ENCODE results near the gene NSF.
"Not testable (repeated sequence)": the region's sequence is repeated elsewhere in the genome, so short reads cannot be mapped to it uniquely, and the experiment has no call there.

The NSF gene

GRCh38 chr17:46632146-46632545 is 41.7 kb downstream of the NSF start:
- not testable (repeated sequence) for DNase-seq

DNA sequence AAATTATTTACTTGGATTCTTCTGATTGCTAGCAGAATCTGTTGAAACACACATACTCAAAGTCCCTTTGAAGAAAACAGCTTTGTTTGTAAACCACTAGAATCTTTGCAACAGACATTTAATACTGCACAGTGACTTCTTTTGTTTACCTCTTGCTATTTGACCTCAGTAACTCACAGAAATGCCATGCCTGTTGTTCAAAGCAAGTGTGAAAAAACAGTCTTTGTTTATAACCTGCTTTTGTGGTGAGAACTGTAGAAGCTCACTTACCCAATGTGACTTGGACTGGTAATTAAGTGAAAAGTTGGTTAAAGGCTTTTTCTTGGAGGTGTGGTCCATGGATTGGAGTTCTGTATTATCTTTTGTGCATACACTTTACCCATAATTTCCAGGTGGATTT is 44.4 kb downstream of the NSF start:
- DNase-seq: not testable (repeated sequence)

GRCh38 chr17:46641861-46642656 is 51.6 kb downstream of the NSF start:
- DNase-seq: peak in 1 of 2 donors; percentile 3

DNA sequence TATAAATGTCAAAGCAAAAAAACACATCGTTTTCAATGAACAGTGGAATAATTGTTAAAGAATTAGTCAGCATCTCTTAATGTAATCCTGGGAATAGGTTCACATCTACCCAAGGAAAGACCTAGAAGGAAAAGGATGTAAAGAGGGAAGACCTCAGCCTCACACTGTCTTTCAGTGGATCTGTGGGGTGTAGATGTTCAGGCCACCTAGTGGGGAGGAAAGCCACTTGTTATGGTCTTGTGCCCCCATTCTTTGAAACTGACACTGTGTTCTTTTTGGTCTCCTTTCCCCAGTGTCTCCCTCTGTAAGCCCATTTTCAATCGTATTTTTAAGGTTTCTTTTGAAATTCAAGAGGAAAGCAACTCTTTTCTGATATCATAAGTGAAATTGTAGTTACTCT is 56.8 kb downstream of the NSF start:
- DNase-seq: not testable (repeated sequence)

- DNase-seq: not testable (repeated sequence)
Measured at GRCh38 chr17:46647688-46648278, 57.3 kb downstream of the NSF start.

GRCh38 chr17:46649246-46649645 is 58.8 kb downstream of the NSF start:
- DNase-seq: not testable (repeated sequence)

DNA sequence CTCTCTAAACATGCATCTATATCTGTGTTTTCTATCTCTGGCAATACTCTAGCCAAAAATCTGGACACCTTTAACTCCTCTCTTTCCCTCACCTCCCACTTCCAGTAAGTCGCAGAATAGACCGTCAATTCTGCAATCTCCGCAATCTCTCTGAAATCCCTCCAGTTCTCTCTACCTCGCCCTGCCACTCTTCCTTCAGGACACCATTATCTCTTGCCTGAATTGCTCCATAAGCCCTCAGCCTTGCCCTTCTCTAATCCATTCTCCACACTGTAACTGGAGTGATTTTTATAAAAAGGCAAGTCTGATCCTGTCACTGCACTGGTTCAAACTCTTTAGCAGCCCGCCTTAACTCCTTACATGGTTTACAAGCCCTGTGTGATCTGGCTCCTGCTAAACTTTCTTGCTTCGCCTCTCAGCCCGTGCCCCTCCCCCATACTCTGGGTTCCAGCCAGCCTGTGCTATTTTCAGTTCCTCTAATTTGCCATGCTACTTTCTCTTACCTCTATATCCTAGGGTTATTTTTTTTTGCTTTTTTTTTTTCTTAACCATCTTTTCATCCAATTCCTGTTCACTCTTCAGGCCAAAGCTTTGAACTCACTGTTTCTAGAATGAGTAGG is 61.7 kb downstream of the NSF start:
- DNase-seq: not testable (repeated sequence)

DNA sequence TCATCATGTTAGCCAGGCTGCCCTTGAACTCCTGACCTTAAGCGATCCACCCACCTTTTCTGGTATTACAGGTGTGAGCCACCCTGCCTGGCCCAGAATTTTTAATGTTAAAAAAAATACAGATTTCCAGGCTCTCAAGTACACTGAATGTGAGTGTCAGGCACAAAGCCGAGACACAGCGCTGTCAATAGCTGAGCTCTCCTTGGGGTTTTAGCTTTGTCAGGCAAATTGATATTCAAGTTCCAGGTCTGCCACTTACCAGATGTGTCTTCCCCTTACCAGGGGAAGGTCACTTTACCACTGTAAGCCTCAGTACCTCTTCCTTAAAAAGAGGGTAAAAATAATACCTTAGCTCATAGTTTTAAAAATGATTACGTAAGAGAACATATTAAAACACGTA is 67.8 kb downstream of the NSF start:
- DNase-seq: not testable (repeated sequence)

- DNase-seq: not testable (repeated sequence)
Measured at GRCh38 chr17:46659702-46660101, 69.2 kb downstream of the NSF start.

GRCh38 chr17:46663123-46663522 is 72.7 kb downstream of the NSF start:
- not testable (repeated sequence) for DNase-seq

- not testable (repeated sequence) for DNase-seq
Measured at GRCh38 chr17:46663552-46663951, 73.1 kb downstream of the NSF start.

GRCh38 chr17:46665969-46666368 is 75.5 kb downstream of the NSF start:
- not testable (repeated sequence) for DNase-seq

DNA sequence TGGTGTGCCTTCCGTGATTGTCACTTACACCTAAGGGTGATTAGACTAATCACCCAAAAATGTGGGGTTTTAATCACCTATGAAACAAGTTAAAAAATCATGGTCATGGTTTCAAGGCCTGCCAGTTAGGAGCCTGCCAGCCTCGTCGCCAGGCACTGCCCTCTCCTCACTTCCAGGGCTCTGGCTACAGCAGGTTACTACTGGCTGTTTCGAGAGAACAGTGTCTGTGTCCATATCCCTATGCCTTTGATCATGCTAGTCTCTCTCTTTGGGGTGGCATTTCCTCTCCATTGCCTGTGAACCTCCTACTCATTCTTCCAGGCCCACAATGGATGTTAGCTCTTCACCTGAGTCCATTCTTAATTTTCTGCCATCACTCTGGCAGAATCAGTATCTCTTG is 80.3 kb downstream of the NSF start:
- not testable (repeated sequence) for DNase-seq

GRCh38 chr17:46672777-46673176 is 82.3 kb downstream of the NSF start:
- DNase-seq: not testable (repeated sequence)

DNA sequence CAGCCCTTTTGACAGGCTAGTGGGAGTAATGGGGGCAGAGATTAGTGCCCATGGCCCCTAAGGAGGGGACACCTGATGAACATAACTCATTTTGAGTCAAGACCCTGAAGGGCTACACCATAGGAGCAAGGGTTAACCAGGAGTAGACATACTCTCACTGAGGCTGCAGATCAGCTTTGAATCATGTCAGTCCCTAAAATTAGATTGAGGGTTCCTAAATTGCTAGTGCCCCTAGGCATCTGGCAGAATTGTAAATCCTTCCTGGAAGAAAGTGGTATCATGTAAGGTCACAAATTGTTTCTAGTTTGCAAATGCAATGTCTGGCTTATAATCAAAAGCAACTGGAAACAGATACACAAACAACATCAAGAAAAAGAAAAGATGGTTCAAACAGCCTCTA is 87.3 kb downstream of the NSF start:
- DNase-seq: not testable (repeated sequence)

DNA sequence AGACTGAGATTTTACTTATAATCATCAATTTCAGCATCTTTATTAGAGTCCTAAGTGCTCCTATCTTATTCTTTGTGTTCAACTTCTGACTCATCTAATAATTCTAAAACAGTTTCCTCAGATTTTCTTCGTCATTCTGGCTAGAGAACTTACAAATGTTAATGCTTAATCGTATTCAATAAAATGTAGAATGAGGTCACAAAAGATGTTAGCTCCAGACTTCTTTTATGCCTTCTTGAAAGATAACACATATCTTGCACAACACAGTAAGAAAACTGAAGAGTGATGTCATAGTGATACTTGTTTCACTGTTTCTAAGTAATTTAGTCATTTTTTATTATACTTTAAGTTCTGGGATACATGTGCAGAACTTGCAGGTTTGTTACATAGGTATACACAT is 93.2 kb downstream of the NSF start:
- DNase-seq: not testable (repeated sequence)

DNA sequence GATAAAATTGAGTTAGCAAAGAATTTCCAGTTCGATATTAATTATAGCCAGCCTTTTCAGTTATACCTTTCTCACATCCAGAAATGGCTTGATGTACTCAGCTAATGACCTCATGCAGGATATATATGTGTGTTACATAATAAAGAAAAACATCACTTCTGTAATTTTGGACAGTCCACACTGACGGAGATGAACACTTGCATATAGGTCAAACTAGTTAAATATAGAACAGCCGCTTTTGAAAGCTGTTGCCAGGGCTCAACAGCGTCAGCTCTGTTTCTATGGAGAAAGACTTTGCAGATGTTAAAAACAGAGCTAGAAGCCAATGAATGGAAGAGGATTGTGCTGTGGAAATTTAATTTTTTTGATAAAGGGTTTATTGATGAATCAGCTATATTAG is 94.8 kb downstream of the NSF start:
- peak in 1 of 2 donors; percentile 21 for DNase-seq

DNA sequence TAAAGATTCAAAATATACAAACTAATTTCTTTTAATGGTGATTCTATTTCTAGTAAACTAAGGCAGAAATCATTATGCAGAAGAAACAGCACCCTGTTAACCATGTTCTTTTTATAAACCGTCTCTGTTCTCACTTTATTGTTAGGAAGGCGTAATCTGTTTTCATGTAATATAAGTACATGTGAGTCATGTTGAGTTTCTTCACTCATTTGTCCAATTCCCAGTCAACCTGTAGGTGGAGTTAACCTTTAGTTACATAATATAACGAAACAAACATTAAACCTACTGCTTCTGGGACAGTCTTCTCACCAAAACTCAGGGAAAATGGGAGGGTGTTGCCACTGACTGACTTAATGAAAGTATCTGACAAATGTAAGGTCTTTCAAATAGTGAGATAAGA is 101.7 kb downstream of the NSF start:
- DNase-seq: not testable (repeated sequence)

DNA sequence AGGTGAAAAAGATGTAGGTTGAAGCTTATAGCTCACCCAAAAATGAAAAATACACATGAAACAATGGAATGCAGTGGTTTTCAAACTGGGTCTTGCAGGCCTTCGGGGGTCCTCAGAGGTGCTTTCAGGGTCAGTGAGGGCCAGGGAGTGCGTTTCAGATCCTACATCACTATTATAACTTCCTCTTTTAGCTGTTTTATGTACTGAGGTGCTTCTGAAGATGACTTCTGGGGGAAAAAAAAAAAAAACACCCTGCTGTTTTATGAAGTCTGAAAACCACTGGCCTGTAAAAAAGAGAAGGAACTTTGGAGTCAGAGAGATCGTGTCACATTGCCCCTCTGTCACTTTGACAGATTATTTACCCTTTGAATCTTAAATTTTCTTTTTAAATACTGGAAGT is 102.8 kb downstream of the NSF start:
- not testable (repeated sequence) for DNase-seq

GRCh38 chr17:46696522-46696921 is 106.1 kb downstream of the NSF start:
- not testable (repeated sequence) for DNase-seq

DNA sequence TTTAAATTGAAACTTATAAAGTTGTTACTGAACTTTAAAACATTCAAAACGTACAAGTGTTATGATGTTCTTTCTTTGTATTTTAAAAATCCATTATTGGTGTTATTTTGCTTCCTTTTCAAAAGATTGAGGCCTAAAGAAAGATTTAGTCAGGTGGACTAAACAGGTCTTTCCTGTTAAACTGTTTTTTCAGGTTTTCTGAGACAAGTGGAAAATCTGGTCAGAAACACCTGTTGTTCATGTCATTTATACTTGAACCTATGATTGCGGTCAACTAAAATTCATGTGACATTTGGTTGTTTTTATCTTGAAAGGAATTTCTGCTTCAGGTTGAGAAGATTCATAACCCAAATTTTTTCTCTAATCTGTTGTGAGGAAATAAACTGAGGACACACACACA is 108.5 kb downstream of the NSF start:
- not testable (repeated sequence) for DNase-seq

- DNase-seq: no peak
Measured at GRCh38 chr17:46717999-46718398, 127.5 kb downstream of the NSF start.

DNA sequence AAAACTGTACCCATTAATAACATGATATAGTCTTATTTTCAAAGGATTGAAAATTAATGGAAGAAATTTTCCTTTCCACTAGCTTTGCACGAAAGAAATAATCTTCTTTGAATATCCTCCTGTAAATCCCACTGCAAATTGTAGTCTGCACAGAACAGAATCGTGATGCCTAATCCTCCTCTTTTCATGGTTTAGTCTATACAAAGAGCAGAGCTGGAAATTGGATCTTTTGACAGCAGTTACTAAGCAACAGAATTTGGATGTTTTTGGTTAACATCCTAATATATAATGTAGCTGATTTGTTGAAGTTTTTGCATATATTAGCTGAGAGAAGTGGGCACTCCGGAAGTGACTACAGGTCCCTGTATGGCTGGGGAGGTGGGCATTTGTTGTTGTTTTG is 129.4 kb downstream of the NSF start:
- no peak for DNase-seq

DNA sequence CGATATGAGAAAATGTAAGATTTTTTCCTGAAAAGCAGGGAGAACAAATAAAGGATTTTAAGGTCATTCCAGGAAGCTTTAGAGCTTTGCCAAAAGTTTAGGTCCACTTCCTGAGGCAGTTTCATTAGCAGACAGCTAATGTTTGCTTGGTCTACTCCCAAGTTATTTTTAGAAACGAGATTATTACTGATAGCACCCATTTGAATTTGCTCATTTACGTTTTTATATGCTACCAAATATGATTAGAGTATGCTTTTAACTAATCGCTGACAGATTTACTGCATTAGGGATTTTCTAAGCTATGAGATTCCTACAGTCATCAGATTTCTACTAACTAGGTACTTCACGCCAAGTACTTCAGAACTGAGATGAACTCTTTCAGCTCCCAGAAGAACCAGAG is 129.9 kb downstream of the NSF start:
- no peak for DNase-seq
